Vagina (tissue), 2 donors: ENCODE measurements around the gene PDE2A. TPM values are rescaled to one million over a fixed set of nuclear protein-coding genes. Genes with fewer than 3 reads are reported as not detected.
"Not testable (repeated sequence)": the region's sequence is repeated elsewhere in the genome, so short reads cannot be mapped to it uniquely, and the experiment has no call there.

Experiments used
- DNase-seq, 2 donors: peaks; one replicate each; pipeline ENCODE4 v3.0.0-alpha.2; 2017; ENCODE audit errors: extremely low spot score in 2 of 2
- H3K27ac ChIP-seq: fragments of 200-600 bp; sonication (generic); one replicate; pipeline ENCODE4 v1.5.1; 2019
- H3K27me3 ChIP-seq: fragments of 200-600 bp; sonication (generic); one replicate; pipeline ENCODE4 v1.5.1; 2019
- H3K36me3 ChIP-seq, 2 donors: fragments of 200-600 bp; sonication (generic); one replicate each; pipeline ENCODE4 v1.5.1; 2017 to 2019
- H3K4me1 ChIP-seq: fragments of 200-600 bp; sonication (generic); one replicate; pipeline ENCODE4 v1.5.1; 2019
- H3K4me3 ChIP-seq, 2 donors: fragments of 200-600 bp; sonication (generic); 1 replicate in 1 of 2; 2 replicates in 1 of 2; pipeline ENCODE4 v1.5.1; 2016 to 2019
- H3K9me3 ChIP-seq: fragments of 200-600 bp; sonication (generic); one replicate; pipeline ENCODE4 v1.5.1; 2019
- POLR2A ChIP-seq, 2 donors: fragments of 450-650 bp; IDR thresholded peaks; one replicate each; pipeline ENCODE4 v1.6.1; 2017; ENCODE audit warnings: antibody characterized with exemption in 2 of 2, mild to moderate bottlenecking in 2 of 2, moderate library complexity in 2 of 2
- POLR2AphosphoS5 ChIP-seq, 2 donors: sonication (generic); formaldehyde crosslinking; IDR thresholded peaks; one replicate each; pipeline ENCODE4 v1.9.0; 2017; ENCODE audit warnings: antibody characterized with exemption in 2 of 2, mild to moderate bottlenecking in 2 of 2, low read depth in 1 of 2; ENCODE audit not compliant: insufficient read depth in 1 of 2
- intact Hi-C: fragments of 100-400 bp; cut with DNase I; formaldehyde crosslinking; loops from one replicate; pipeline ENCODE4 v1.15.1; 2023
- total RNA-seq: library from RNA; depleted of rRNA; stranded (reverse); fragments of >200 nt; gene quantifications from one replicate; pipeline ENCODE4 v1.2.3, GENCODE V29; 2016
- TF ChIP-seq, protein P1 (sequence below), 3 experiments: fragments of 450-650 bp in 2 of 3; fragments of 200-600 bp in 1 of 3; sonication (generic) in 1 of 3; IDR thresholded peaks; one replicate each; pipeline ENCODE4 v1.5.1; 2017 to 2019; ENCODE audit warnings: antibody characterized with exemption in 3 of 3, mild to moderate bottlenecking in 2 of 3, moderate library complexity in 2 of 3

The PDE2A gene
- total RNA-seq, 1 donor from 2014 or later = 57.0 TPM

DNA sequence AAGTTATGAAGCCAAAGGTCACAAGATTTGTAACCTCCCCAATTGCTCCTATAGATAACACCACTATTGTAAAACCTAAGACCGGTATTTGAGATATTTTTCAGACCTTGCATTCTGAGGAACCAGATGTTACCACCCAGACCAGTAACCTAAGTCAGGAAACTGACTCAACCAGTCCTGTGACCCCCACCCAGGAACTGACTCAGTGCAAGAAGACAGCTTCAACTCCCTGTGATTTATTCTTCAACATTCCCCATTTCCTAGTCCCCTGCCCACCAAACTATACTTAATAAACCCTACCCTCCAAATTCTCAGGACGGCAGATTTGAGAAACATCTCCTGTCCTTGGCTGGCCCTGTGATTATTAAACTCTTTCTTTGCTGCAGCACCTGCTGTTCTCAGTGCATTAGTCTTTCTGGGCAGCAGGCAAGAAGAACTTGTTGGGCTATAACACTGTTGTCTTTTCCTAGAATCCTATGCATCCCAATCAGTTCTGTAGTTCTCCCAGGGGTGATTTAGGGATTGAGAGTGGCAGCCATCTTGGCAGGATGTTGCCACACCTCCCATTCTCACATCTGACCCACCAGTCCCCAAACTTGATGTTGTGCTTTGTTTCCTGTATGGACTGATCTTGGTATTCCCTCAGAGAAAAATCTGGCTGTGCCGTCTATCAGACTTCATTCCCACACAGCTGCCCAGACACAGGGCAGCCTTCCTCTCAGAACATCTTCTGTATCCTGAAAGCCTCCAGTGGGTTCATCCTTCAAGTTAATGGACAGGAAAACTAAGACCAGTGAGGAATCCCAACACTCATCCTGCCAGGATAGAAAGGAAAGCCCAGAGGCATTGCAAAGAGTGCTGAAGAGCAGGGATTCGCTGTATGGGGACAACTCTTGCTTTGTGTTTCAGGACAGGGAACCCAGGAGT lies 104.0 kb downstream of the PDE2A start:
- Histone ChIP-seq H3K36me3 (no peaks in the 10 kb centered on the region), H3K9me3 (no peaks in the 10 kb centered on the region), H3K27me3 (no peaks in the 10 kb centered on the region), H3K4me3 (no peak overlapping the region), H3K4me1 (no peaks in the 10 kb centered on the region), H3K27ac (no peak overlapping the region)
- DNase-seq = no peak
- TF ChIP-seq POLR2A (IDR thresholded peaks at IDR 0.05) = no peak
- no peak for TF ChIP-seq POLR2AphosphoS5 (IDR thresholded peaks at IDR 0.05; ENCODE audit: insufficient read depth in 1 of 2, low read depth in 1 of 2)
- TF ChIP-seq, protein P1, sequence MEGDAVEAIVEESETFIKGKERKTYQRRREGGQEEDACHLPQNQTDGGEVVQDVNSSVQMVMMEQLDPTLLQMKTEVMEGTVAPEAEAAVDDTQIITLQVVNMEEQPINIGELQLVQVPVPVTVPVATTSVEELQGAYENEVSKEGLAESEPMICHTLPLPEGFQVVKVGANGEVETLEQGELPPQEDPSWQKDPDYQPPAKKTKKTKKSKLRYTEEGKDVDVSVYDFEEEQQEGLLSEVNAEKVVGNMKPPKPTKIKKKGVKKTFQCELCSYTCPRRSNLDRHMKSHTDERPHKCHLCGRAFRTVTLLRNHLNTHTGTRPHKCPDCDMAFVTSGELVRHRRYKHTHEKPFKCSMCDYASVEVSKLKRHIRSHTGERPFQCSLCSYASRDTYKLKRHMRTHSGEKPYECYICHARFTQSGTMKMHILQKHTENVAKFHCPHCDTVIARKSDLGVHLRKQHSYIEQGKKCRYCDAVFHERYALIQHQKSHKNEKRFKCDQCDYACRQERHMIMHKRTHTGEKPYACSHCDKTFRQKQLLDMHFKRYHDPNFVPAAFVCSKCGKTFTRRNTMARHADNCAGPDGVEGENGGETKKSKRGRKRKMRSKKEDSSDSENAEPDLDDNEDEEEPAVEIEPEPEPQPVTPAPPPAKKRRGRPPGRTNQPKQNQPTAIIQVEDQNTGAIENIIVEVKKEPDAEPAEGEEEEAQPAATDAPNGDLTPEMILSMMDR (IDR thresholded peaks at IDR 0.05) = no peak
- intact Hi-C loops = loop anchor here (10.0 kb wide), 1 partner anchor 95 kb away; no protein-coding TSS in a partner anchor

DNA sequence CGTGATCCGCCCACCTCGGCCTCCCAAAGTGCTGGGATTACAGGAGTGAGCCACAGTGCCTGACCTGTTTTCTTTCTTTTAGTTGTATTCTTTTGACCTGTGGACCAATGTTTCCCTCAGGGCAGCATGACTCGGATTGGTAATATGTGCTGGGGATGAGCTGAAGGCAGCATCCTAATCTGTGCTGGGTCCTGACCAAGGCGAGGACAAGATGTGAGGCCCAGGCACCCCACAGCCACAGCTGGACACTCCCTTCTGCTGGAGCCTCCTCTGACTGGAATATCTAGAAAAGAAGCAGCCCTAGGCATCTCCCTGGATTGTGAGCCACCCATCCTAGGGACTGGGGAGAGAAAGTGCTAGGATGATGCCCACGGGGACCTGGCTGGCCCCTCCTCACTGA lies 105.4 kb downstream of the PDE2A start:
- H3K4me1 ChIP-seq = no peaks in the 10 kb centered on the region
- no peak for DNase-seq
- no peak overlapping the region for H3K27ac ChIP-seq
- no peaks in the 10 kb centered on the region for H3K36me3 ChIP-seq
- intact Hi-C loops = no loop called here
- no peak for TF ChIP-seq POLR2A (IDR thresholded peaks at IDR 0.05)
- TF ChIP-seq, protein P1 (IDR thresholded peaks at IDR 0.05) = no peak
- no peak for TF ChIP-seq POLR2AphosphoS5 (IDR thresholded peaks at IDR 0.05; ENCODE audit: insufficient read depth in 1 of 2, low read depth in 1 of 2)
- H3K4me3 ChIP-seq = no peak overlapping the region
- H3K9me3 ChIP-seq = no peaks in the 10 kb centered on the region
- no peaks in the 10 kb centered on the region for H3K27me3 ChIP-seq

DNA sequence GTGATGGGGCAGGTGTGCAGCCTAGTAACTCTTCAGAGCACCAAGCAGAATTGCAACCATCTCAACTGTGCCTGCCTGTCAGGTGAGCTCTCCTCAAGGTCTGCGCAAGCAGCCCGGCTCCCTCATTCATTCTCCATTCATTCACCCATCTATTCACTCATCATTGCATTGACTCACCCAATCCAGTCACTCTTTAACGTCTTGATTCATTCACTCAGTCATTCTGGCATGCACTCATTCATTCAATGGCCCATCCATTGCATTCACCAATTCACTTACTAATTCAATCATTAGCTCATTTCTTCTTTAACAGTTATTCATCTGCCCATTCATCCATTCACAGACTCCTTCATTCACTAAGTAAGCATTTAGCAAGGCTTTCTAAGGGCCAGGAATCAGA lies 111.8 kb downstream of the PDE2A start:
- DNase-seq = no peak
- TF ChIP-seq POLR2A (IDR thresholded peaks at IDR 0.05) (no peak), POLR2AphosphoS5 (IDR thresholded peaks at IDR 0.05; ENCODE audit: insufficient read depth in 1 of 2, low read depth in 1 of 2) (no peak)
- TF ChIP-seq, protein P1 (IDR thresholded peaks at IDR 0.05) = no peak
- no peaks in the 10 kb centered on the region for H3K4me1 ChIP-seq
- H3K9me3 ChIP-seq = no peaks in the 10 kb centered on the region
- H3K27ac ChIP-seq = no peak overlapping the region
- no peak overlapping the region for H3K4me3 ChIP-seq
- no peaks in the 10 kb centered on the region for H3K36me3 ChIP-seq
- intact Hi-C loops = no loop called here
- H3K27me3 ChIP-seq = no peaks in the 10 kb centered on the region

DNA sequence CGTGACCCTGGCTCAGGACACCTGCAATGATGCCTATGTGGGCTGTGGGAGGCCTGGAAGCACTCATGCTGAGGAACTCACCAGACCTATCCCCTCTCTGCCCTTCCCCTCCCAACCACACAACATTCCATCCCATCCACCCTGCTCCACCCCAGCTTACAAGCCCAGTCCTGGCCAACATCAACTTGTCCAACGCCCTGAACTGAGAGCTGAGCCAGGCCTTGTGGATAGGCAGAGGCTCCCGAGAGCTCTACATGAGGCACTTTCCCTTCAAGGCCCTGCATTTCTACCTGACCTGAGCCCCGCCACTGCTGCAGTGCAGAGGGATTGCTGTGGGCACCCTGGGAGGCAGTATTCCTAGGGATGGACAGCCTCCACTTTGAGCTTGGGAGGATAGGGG lies 112.4 kb downstream of the PDE2A start:
- TF ChIP-seq, protein P1 (IDR thresholded peaks at IDR 0.05) = no peak
- TF ChIP-seq POLR2A (IDR thresholded peaks at IDR 0.05) (no peak), POLR2AphosphoS5 (IDR thresholded peaks at IDR 0.05; ENCODE audit: insufficient read depth in 1 of 2, low read depth in 1 of 2) (no peak)
- no peaks in the 10 kb centered on the region for H3K27me3 ChIP-seq
- intact Hi-C loops = no loop called here
- H3K27ac ChIP-seq = no peak overlapping the region
- no peaks in the 10 kb centered on the region for H3K9me3 ChIP-seq
- no peak overlapping the region for H3K4me3 ChIP-seq
- peak in 1 of 2 donors; percentile 91 for DNase-seq
- H3K4me1 ChIP-seq = no peaks in the 10 kb centered on the region
- no peaks in the 10 kb centered on the region for H3K36me3 ChIP-seq

DNA sequence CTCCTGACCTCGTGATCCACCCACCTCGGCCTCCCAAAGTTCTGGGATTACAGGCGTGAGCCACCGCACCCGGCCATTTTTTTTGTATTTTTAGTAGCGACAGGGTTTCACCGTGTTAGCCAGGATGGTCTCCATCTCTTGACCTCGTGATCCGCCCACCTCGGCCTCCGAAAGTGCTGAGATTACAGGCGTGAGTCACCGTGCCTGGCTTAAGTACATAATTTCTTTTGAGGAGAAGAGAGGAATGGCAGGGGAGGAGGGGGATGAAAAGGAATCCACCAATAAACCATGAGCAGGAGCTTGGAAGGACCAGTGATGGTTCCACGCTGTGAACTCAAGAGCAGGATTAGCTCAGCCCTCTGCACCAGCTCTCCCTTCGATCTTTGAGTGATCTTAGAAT lies 113.4 kb downstream of the PDE2A start:
- H3K9me3 ChIP-seq, H3K4me3 ChIP-seq, H3K36me3 ChIP-seq, H3K4me1 ChIP-seq, intact Hi-C loops, DNase-seq, H3K27ac ChIP-seq, H3K27me3 ChIP-seq: not testable (repeated sequence)
